K562 (cell line): ENCODE results near the gene HYPK. TPM values are rescaled to one million over a fixed set of nuclear protein-coding genes. Genes with fewer than 3 reads are reported as not detected.

Experiments used
- CREM ChIP-seq: IDR thresholded peaks from 2 replicates; pipeline ENCODE4 v1.6.1; 2014; ENCODE audit warnings: antibody characterized with exemption, low read depth
- DMBX1 ChIP-seq: fragments of 250-450 bp; sonication (Bioruptor Pico); IDR thresholded peaks from 2 replicates; pipeline ENCODE4 v1.8.0; 2022; ENCODE audit warnings: inconsistent platforms, mild to moderate bottlenecking, moderate library complexity, borderline replicate concordance
- GTF2F1 ChIP-seq: IDR thresholded peaks from 2 replicates; pipeline ENCODE4 v1.6.1; 2011; ENCODE audit warnings: low read depth, low read length, improper control_type of control experiment
- HNRNPK ChIP-seq: fragments of 200-400 bp; formaldehyde crosslinking; IDR thresholded peaks from one replicate; pipeline ENCODE4 v1.6.1; 2018; ENCODE audit warnings: mild to moderate bottlenecking, low read depth, low read length; ENCODE audit not compliant: poor library complexity, severe bottlenecking
- HNRNPL ChIP-seq: fragments of 200-400 bp; formaldehyde crosslinking; IDR thresholded peaks from 2 replicates; pipeline ENCODE4 v1.6.1; 2017; ENCODE audit warnings: low read depth, mild to moderate bottlenecking, low read length
- IRF2 ChIP-seq: sonication (generic); formaldehyde crosslinking; IDR thresholded peaks from 2 replicates; pipeline ENCODE4 v1.8.1; 2022; ENCODE audit warnings: mild to moderate bottlenecking, missing genetic modification reagents
- MAFG ChIP-seq: fragments of 450-650 bp; conservative IDR thresholded peaks from 2 replicates; pipeline ENCODE4 v1.6.1; 2016; ENCODE audit warnings: missing genetic modification characterization, missing compliant biosample characterization
- MNT ChIP-seq, 2 experiments: fragments of 450-650 bp; conservative IDR thresholded peaks; 2 replicates each; pipeline ENCODE4 v1.6.1; 2017; ENCODE audit warnings: mild to moderate bottlenecking in 2 of 2, moderate library complexity in 2 of 2
- PHF21A ChIP-seq: fragments of 450-650 bp; IDR thresholded peaks from 2 replicates; pipeline ENCODE4 v1.6.1; 2017; ENCODE audit warnings: low read depth, borderline replicate concordance
- POLR2A ChIP-seq: fragments of 450-650 bp; conservative IDR thresholded peaks from 2 replicates; pipeline ENCODE4 v1.6.1; 2016
- POLR2AphosphoS5 ChIP-seq: IDR thresholded peaks from 2 replicates; pipeline ENCODE4 v1.6.1; 2011; ENCODE audit warnings: mild to moderate bottlenecking, low read depth, low read length, moderate library complexity; ENCODE audit not compliant: control insufficient read depth, insufficient read depth
- POLR2H ChIP-seq: IDR thresholded peaks from 2 replicates; pipeline ENCODE4 v1.6.1; 2016; ENCODE audit warnings: missing genetic modification characterization, low read depth, mild to moderate bottlenecking, control low read depth, missing compliant biosample characterization, moderate library complexity
- SETDB1 ChIP-seq: IDR thresholded peaks from one replicate; pipeline ENCODE4 v1.6.1; 2012; ENCODE audit warnings: low read length, control low read depth, inconsistent platforms
- WHSC1 ChIP-seq: IDR thresholded peaks from one replicate; pipeline ENCODE4 v1.6.1; 2012; ENCODE audit warnings: low read length, control low read depth, inconsistent platforms
- ZBTB26 ChIP-seq: fragments of 450-650 bp; formaldehyde crosslinking; IDR thresholded peaks from 2 replicates; pipeline ENCODE4 v1.4.0; 2022; ENCODE audit warnings: missing genetic modification characterization
- ZNF12 ChIP-seq: sonication (generic); formaldehyde crosslinking; IDR thresholded peaks from 2 replicates; pipeline ENCODE4 v1.4.0; 2020; ENCODE audit warnings: mild to moderate bottlenecking, missing genetic modification reagents
- ZNF586 ChIP-seq: fragments of 450-650 bp; formaldehyde crosslinking; conservative IDR thresholded peaks from 2 replicates; pipeline ENCODE4 v1.4.0; 2020; ENCODE audit warnings: mild to moderate bottlenecking, moderate library complexity
- polyA plus RNA-seq, 8 experiments: library from polyadenylated mRNA; depleted of rRNA in 4 of 8; stranded (reverse) in 5 of 8; unstranded in 3 of 8; fragments of >200 nt; fragmentation: Nextera tagmentation in 2 of 8; fragmentation: Illumina TruSeq in 1 of 8; extraction: Ambion mirVana in 2 of 8; extraction: Trizol in 1 of 8; gene quantifications; 2 replicates each; pipeline versions ENCODE4 v1.2.1 to v1.2.3, GENCODE V29; 2011 to 2014; ENCODE audit warnings: inconsistent platforms in 1 of 8, missing spikeins in 1 of 8
- total RNA-seq, 7 experiments: library from RNA; depleted of rRNA in 6 of 7; stranded (reverse); fragments of >200 nt in 6 of 7; fragmentation: Illumina TruSeq in 2 of 7; extraction: Trizol in 2 of 7; gene quantifications; 2 replicates each; pipeline versions ENCODE4 v1.2.1 to v1.2.3, GENCODE V29; 2011 to 2021; ENCODE audit warnings: low replicate concordance in 1 of 7
- TF ChIP-seq, protein P1 (sequence below): fragments of 250-450 bp; sonication (Bioruptor Pico); IDR thresholded peaks from 2 replicates; pipeline ENCODE4 v1.4.0; 2020

HYPK gene
- total and polyA plus RNA-seq, 9 of the 15 experiments (the other 6 are each of a cell fraction or from before 2014, with no cell fraction given): 7.2 to 28.0 (median 21.1) TPM

DNA sequence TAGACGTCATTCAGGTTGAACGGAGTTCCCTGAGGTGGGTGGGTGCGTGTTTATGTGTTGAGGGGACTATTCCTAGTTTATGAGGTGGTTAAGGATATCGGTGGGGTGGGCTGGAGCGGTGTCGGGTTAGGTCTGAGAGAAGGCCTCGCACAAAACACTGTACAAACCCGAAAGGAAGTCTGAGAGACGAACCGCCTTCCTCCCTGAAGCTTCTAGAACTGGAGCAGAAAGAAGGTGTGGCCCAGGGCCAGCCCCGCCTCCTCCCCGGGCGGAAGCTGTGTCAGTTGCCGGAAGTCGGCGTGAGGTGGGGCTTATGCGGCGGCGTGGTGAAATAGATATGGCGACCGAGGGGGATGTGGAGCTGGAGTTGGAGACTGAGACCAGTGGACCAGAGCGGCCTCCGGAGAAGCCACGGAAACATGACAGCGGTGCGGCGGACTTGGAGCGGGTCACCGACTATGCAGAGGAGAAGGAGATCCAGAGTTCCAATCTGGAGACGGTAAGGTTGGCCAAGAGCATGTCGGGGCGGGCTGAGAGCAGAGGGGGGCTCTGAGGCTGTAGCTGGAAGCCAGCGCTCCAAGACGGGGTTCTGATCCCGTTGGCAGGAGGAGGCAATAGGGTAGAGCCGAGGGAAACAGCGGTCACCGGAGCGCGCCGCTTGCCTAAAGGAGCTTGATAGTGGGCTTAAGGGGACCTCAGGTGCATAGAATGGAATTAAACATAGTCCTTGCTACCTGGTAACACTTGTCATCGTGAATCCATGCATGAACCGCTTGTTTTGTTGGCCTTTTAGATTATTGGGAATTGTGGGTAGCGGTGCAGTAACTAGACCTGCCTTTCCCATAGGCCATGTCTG, at the start of gene HYPK (continued):
- TF ChIP-seq HNRNPL (no peak), ZNF586 (CRISPR knock-in tag) (no peak), SETDB1 (no peak), MNT (conservative IDR thresholded peaks at IDR 0.05) (peak; percentile 92 to 95), POLR2H (tag) (peak; percentile 36; the same call in 1 of the 2 replicates), ZNF12 (no peak), IRF2 (no peak), PHF21A (no peak), POLR2A (peak; percentile 97), WHSC1 (no peak), HNRNPK (no peak), ZBTB26 (CRISPR knock-in tag) (0 out of 2 replicates have a peak, but pooled peaks have one; percentile 10), POLR2AphosphoS5 (peak; percentile 85), GTF2F1 (no peak), MAFG (tag) (no peak), CREM (peak; percentile 79), DMBX1 (CRISPR knock-in tag) (no peak)
- TF ChIP-seq, protein P1, sequence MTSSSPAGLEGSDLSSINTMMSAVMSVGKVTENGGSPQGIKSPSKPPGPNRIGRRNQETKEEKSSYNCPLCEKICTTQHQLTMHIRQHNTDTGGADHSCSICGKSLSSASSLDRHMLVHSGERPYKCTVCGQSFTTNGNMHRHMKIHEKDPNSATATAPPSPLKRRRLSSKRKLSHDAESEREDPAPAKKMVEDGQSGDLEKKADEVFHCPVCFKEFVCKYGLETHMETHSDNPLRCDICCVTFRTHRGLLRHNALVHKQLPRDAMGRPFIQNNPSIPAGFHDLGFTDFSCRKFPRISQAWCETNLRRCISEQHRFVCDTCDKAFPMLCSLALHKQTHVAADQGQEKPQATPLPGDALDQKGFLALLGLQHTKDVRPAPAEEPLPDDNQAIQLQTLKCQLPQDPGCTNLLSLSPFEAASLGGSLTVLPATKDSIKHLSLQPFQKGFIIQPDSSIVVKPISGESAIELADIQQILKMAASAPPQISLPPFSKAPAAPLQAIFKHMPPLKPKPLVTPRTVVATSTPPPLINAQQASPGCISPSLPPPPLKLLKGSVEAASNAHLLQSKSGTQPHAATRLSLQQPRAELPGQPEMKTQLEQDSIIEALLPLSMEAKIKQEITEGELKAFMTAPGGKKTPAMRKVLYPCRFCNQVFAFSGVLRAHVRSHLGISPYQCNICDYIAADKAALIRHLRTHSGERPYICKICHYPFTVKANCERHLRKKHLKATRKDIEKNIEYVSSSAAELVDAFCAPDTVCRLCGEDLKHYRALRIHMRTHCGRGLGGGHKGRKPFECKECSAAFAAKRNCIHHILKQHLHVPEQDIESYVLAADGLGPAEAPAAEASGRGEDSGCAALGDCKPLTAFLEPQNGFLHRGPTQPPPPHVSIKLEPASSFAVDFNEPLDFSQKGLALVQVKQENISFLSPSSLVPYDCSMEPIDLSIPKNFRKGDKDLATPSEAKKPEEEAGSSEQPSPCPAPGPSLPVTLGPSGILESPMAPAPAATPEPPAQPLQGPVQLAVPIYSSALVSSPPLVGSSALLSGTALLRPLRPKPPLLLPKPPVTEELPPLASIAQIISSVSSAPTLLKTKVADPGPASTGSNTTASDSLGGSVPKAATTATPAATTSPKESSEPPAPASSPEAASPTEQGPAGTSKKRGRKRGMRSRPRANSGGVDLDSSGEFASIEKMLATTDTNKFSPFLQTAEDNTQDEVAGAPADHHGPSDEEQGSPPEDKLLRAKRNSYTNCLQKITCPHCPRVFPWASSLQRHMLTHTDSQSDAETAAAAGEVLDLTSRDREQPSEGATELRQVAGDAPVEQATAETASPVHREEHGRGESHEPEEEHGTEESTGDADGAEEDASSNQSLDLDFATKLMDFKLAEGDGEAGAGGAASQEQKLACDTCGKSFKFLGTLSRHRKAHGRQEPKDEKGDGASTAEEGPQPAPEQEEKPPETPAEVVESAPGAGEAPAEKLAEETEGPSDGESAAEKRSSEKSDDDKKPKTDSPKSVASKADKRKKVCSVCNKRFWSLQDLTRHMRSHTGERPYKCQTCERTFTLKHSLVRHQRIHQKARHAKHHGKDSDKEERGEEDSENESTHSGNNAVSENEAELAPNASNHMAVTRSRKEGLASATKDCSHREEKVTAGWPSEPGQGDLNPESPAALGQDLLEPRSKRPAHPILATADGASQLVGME (CRISPR knock-in tag): no peak; the same call in 1 of the 2 replicates
